Right lobe of liver (tissue), 4 donors: ENCODE results near the gene CYP4A11.
A peak's percentile ranks its signal among the peaks of the same experiment; 100 is the strongest.

Experiments used
- POLR2A ChIP-seq: fragments of 450-650 bp; IDR thresholded peaks from one replicate; pipeline ENCODE4 v1.6.1; 2017; ENCODE audit warnings: antibody characterized with exemption, mild to moderate bottlenecking
- TF ChIP-seq, protein P1 (sequence below), 4 donors: fragments of 200-600 bp in 3 of 4; fragments of 450-650 bp in 1 of 4; IDR thresholded peaks; one replicate each; pipeline versions ENCODE4 v1.5.1 to v1.8.0; 2016 to 2022; ENCODE audit warnings: antibody characterized with exemption in 4 of 4, mild to moderate bottlenecking in 2 of 4
- donor health status: DM: no; HTN: no; CAD: no.
- donor health status: DM: no; HTN: no; CAD: no.
- donor health status: DM: no; HTN: yes; CAD: no.

- TF ChIP-seq, protein P1, sequence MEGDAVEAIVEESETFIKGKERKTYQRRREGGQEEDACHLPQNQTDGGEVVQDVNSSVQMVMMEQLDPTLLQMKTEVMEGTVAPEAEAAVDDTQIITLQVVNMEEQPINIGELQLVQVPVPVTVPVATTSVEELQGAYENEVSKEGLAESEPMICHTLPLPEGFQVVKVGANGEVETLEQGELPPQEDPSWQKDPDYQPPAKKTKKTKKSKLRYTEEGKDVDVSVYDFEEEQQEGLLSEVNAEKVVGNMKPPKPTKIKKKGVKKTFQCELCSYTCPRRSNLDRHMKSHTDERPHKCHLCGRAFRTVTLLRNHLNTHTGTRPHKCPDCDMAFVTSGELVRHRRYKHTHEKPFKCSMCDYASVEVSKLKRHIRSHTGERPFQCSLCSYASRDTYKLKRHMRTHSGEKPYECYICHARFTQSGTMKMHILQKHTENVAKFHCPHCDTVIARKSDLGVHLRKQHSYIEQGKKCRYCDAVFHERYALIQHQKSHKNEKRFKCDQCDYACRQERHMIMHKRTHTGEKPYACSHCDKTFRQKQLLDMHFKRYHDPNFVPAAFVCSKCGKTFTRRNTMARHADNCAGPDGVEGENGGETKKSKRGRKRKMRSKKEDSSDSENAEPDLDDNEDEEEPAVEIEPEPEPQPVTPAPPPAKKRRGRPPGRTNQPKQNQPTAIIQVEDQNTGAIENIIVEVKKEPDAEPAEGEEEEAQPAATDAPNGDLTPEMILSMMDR (IDR thresholded peaks at IDR 0.05), result peak; percentile 64 to 88 (median 67)
- no peak for TF ChIP-seq POLR2A
Observed at GRCh38 chr1:46969014-46969619, 27.8 kb upstream of the CYP4A11 start.
